OCI-LY1 (cell line): ENCODE results near the gene SECTM1.

Experiments
- H2AFZ ChIP-seq: fragments of 200-600 bp; sonication (generic), shearing (Covaris generic); 2 replicates; pipeline ENCODE4 v1.6.0; 2014; ENCODE audit warnings: antibody characterized with exemption, mild to moderate bottlenecking, low read length
- H3F3A ChIP-seq: fragments of 200-600 bp; sonication (generic), shearing (Covaris generic); 2 replicates; pipeline ENCODE4 v1.6.0; 2014; ENCODE audit warnings: mild to moderate bottlenecking, antibody characterized with exemption, low read length, moderate library complexity; ENCODE audit not compliant: insufficient read depth
- H3K27ac ChIP-seq: fragments of 200-600 bp; sonication (generic); 2 replicates; pipeline ENCODE4 v1.5.1; 2014; ENCODE audit warnings: low read length, mixed run types, mild to moderate bottlenecking, low read depth; ENCODE audit not compliant: poor library complexity, severe bottlenecking
- H3K27me3 ChIP-seq: fragments of 200-600 bp; sonication (generic); 2 replicates; pipeline ENCODE4 v1.6.0; 2014; ENCODE audit warnings: antibody characterized with exemption, mild to moderate bottlenecking, low read length, moderate library complexity; ENCODE audit not compliant: insufficient read depth
- H3K36me3 ChIP-seq: fragments of 200-600 bp; sonication (generic); 2 replicates; pipeline ENCODE4 v1.6.1; 2014; ENCODE audit warnings: mild to moderate bottlenecking, antibody characterized with exemption, low read length, moderate library complexity, mixed read lengths; ENCODE audit not compliant: insufficient read depth
- H3K4me1 ChIP-seq: fragments of 200-600 bp; sonication (generic); 2 replicates; pipeline ENCODE4 v1.5.1; 2014; ENCODE audit warnings: mild to moderate bottlenecking, low read length, moderate library complexity; ENCODE audit not compliant: insufficient read depth, severe bottlenecking
- H3K4me2 ChIP-seq: fragments of 200-600 bp; sonication (generic), shearing (Covaris generic); 2 replicates; pipeline ENCODE4 v1.6.1; 2014; ENCODE audit warnings: low read length
- H3K4me3 ChIP-seq: fragments of 200-600 bp; sonication (generic); 2 replicates; pipeline ENCODE4 v1.5.1; 2014; ENCODE audit warnings: low read length, low read depth, mild to moderate bottlenecking, mixed read lengths; ENCODE audit not compliant: poor library complexity, severe bottlenecking
- H3K79me2 ChIP-seq: fragments of 200-600 bp; shearing (Covaris generic); 2 replicates; pipeline ENCODE4 v1.6.1; 2016; ENCODE audit warnings: mixed run types, low read length, mixed read lengths; ENCODE audit not compliant: insufficient read depth
- H3K9ac ChIP-seq: fragments of 200-600 bp; sonication (generic), shearing (Covaris generic); 2 replicates; pipeline ENCODE4 v1.6.1; 2014; ENCODE audit warnings: mild to moderate bottlenecking, low read length, mixed read lengths
- H3K9me2 ChIP-seq: fragments of 200-600 bp; sonication (generic), shearing (Covaris generic); 2 replicates; pipeline ENCODE4 v1.6.1; 2014; ENCODE audit warnings: low read depth, mild to moderate bottlenecking, low read length, mixed read lengths
- H3K9me3 ChIP-seq: fragments of 200-600 bp; shearing (Covaris generic); 2 replicates; pipeline ENCODE4 v1.6.1; 2014; ENCODE audit warnings: low read length, mixed read lengths
- H4K20me1 ChIP-seq: fragments of 200-600 bp; sonication (generic), shearing (Covaris generic); 2 replicates; pipeline ENCODE4 v1.6.0; 2016; ENCODE audit warnings: mild to moderate bottlenecking, low read length; ENCODE audit not compliant: insufficient read depth
- CTCF ChIP-seq: fragments of 200-600 bp; sonication (generic), shearing (Covaris generic); IDR thresholded peaks from 2 replicates; pipeline ENCODE4 v1.5.1; 2017; ENCODE audit warnings: mild to moderate bottlenecking, antibody characterized with exemption, low read length, moderate library complexity, mixed read lengths
- EZH2 ChIP-seq: fragments of 200-600 bp; sonication (generic), shearing (Covaris generic); IDR thresholded peaks from 2 replicates; pipeline ENCODE4 v1.8.0; 2017; ENCODE audit warnings: borderline replicate concordance, mixed run types, mild to moderate bottlenecking, antibody characterized with exemption, low read length, moderate library complexity, mixed read lengths

SECTM1 gene

GRCh38 chr17:82301300-82301915 lies 32.2 kb downstream of the SECTM1 start:
- no peak overlapping the region for H3K4me2 ChIP-seq
- no peaks in the 10 kb centered on the region for H3K9me2 ChIP-seq
- no peak overlapping the region for H3K4me3 ChIP-seq
- H2AFZ ChIP-seq, result no peak overlapping the region
- H3K27ac ChIP-seq, result no peak overlapping the region
- no peaks in the 10 kb centered on the region for H3F3A ChIP-seq
- TF ChIP-seq CTCF (no peak), EZH2 (no peak)
- no peaks in the 10 kb centered on the region for H3K9me3 ChIP-seq
- no peaks in the 10 kb centered on the region for H3K79me2 ChIP-seq
- H4K20me1 ChIP-seq, result no peaks in the 10 kb centered on the region
- H3K27me3 ChIP-seq, result peaks cover 11% of the 10 kb centered on the region; the same call in 1 of the 2 replicates
- H3K36me3 ChIP-seq, result no peaks in the 10 kb centered on the region
- no peak overlapping the region for H3K9ac ChIP-seq
- H3K4me1 ChIP-seq, result peaks cover 29% of the 10 kb centered on the region

- Histone ChIP-seq H3F3A (no peaks in the 10 kb centered on the region), H2AFZ (no peak overlapping the region), H3K27me3 (peaks cover 9% of the 10 kb centered on the region; the same call in 1 of the 2 replicates), H3K9ac (no peak overlapping the region), H3K4me1 (peaks cover 30% of the 10 kb centered on the region), H3K9me2 (no peaks in the 10 kb centered on the region), H3K36me3 (no peaks in the 10 kb centered on the region), H3K9me3 (no peaks in the 10 kb centered on the region), H3K4me2 (no peak overlapping the region), H4K20me1 (no peaks in the 10 kb centered on the region), H3K79me2 (no peaks in the 10 kb centered on the region), H3K4me3 (no peak overlapping the region), H3K27ac (no peak overlapping the region)
- TF ChIP-seq EZH2, result no peak
- peak; percentile 75 for TF ChIP-seq CTCF
Observed at GRCh38 chr17:82300707-82301270, 32.8 kb downstream of the SECTM1 start.

DNA sequence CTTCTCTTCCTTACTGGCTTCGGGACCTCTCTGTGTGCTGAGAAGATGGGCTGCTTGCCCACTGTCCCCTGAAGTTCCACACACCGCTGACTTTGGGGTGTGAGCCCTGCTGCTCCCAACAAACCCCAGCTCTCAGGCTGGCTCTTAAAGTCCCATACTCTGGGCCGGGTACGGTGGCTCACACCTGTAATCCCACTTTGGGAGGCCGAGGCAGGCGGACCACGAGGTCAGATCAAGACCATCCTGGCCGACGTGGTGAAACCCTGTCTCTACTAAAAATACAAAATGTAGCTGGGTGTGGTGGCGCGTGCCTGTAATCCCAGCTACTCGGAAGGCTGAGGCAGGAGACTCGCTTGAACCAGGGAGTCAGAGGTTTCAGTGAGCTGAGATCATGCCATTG lies 33.3 kb downstream of the SECTM1 start:
- Histone ChIP-seq H3K9ac (no peak overlapping the region), H3K9me3 (no peaks in the 10 kb centered on the region), H3K27me3 (peaks cover 5% of the 10 kb centered on the region; the same call in 1 of the 2 replicates), H3K4me2 (no peak overlapping the region), H3K9me2 (no peaks in the 10 kb centered on the region), H3F3A (no peaks in the 10 kb centered on the region), H3K4me3 (no peak overlapping the region), H3K4me1 (peaks cover 30% of the 10 kb centered on the region), H3K79me2 (no peaks in the 10 kb centered on the region), H3K36me3 (no peaks in the 10 kb centered on the region), H2AFZ (no peak overlapping the region), H3K27ac (no peak overlapping the region), H4K20me1 (no peaks in the 10 kb centered on the region)
- TF ChIP-seq CTCF (no peak), EZH2 (no peak)
